HG03097 (cell line): ENCODE data around the gene DMRT2.

Experiments
- ATAC-seq: cut with Tn5 transposase; IDR thresholded peaks from one replicate; pipeline ENCODE4 v1.9.1; 2021; ENCODE audit not compliant: unreplicated experiment, low FRiP score

Gene DMRT2

GRCh38 chr9:1086517-1086916 is 36.4 kb downstream of the DMRT2 start:
- no peak for ATAC-seq

- ATAC-seq: no peak
Measured at GRCh38 chr9:1087120-1087881, 37.1 kb downstream of the DMRT2 start.

- ATAC-seq: no peak
Measured at GRCh38 chr9:1094749-1095148, 44.6 kb downstream of the DMRT2 start.

- ATAC-seq: no peak
Measured at GRCh38 chr9:1096155-1096964, 46.2 kb downstream of the DMRT2 start.

- no peak for ATAC-seq
Measured at GRCh38 chr9:1098551-1098950, 48.4 kb downstream of the DMRT2 start.

- no peak for ATAC-seq
Measured at GRCh38 chr9:1100201-1100600, 50.0 kb downstream of the DMRT2 start.

- no peak for ATAC-seq
Measured at GRCh38 chr9:1100945-1101344, 50.8 kb downstream of the DMRT2 start.

- no peak for ATAC-seq
Measured at GRCh38 chr9:1101846-1102641, 51.9 kb downstream of the DMRT2 start.

GRCh38 chr9:1102642-1102970 is 52.4 kb downstream of the DMRT2 start:
- no peak for ATAC-seq
